GM18867 (cell line): Measurements from ENCODE around the gene PAK6.

Experiments
- ATAC-seq: cut with Tn5 transposase; IDR thresholded peaks from one replicate; pipeline ENCODE4 v1.9.1; 2021; ENCODE audit warnings: mild to moderate bottlenecking, moderate library complexity; ENCODE audit not compliant: unreplicated experiment

PAK6 gene

GRCh38 chr15:40307421-40308211 is 68.8 kb downstream of the PAK6 start, which contains the start of gene PLCB2:
PLCB2 (minus strand) TSS chr15:40307935; CDS start chr15:40307672, 263 bp downstream.
- peak; percentile 58 for ATAC-seq

- ATAC-seq: no peak
These were observed 70.5 kb downstream of the PAK6 start for GRCh38 chr15:40309344-40309862.

GRCh38 chr15:40310001-40310959 is 71.4 kb downstream of the PAK6 start:
- no peak for ATAC-seq

GRCh38 chr15:40310993-40311392 is 72.1 kb downstream of the PAK6 start:
- ATAC-seq: no peak

GRCh38 chr15:40312370-40313158 is 73.7 kb downstream of the PAK6 start:
- ATAC-seq: no peak

- ATAC-seq: no peak
These were observed 74.9 kb downstream of the PAK6 start for GRCh38 chr15:40313531-40314398.

GRCh38 chr15:40314723-40315276 is 75.9 kb downstream of the PAK6 start:
- no peak for ATAC-seq

GRCh38 chr15:40316931-40317330 is 78.1 kb downstream of the PAK6 start:
- no peak for ATAC-seq

GRCh38 chr15:40317580-40317979 is 78.7 kb downstream of the PAK6 start:
- no peak for ATAC-seq

- no peak for ATAC-seq
These were observed 81.5 kb downstream of the PAK6 start for GRCh38 chr15:40320409-40320808.

GRCh38 chr15:40320931-40321371 is 82.1 kb downstream of the PAK6 start:
- ATAC-seq: no peak

- ATAC-seq: no peak
These were observed 83.8 kb downstream of the PAK6 start for GRCh38 chr15:40322531-40323238.

- ATAC-seq: peak; percentile 91
These were observed 84.5 kb downstream of the PAK6 start, which contains the start of gene INAFM2 for GRCh38 chr15:40323239-40323952. INAFM2 (plus strand) TSS chr15:40323692; CDS start chr15:40324056, 364 bp downstream.

- peak; percentile 9 for ATAC-seq
These were observed 85.4 kb downstream of the PAK6 start for GRCh38 chr15:40323953-40324937.

- no peak for ATAC-seq
These were observed 86.3 kb downstream of the PAK6 start for GRCh38 chr15:40325188-40325587.

GRCh38 chr15:40325700-40326099 is 86.8 kb downstream of the PAK6 start:
- no peak for ATAC-seq
